Prostate gland (tissue), 2 donors: ENCODE measurements around the gene PTPRU.

ENCODE experiments used
- CTCF ChIP-seq, 4 experiments: fragments of 200-600 bp in 2 of 4; fragments of 450-650 bp in 2 of 4; sonication (generic) in 2 of 4; IDR thresholded peaks; 1 replicate in 3 of 4; 2 replicates in 1 of 4; pipeline ENCODE4 v1.5.1; 2016 to 2019; ENCODE audit warnings: antibody characterized with exemption in 4 of 4, mild to moderate bottlenecking in 2 of 4, moderate library complexity in 2 of 4
- POLR2A ChIP-seq: fragments of 450-650 bp; IDR thresholded peaks from one replicate; pipeline ENCODE4 v1.6.1; 2016; ENCODE audit warnings: antibody characterized with exemption, mild to moderate bottlenecking
- POLR2AphosphoS5 ChIP-seq: sonication (generic); formaldehyde crosslinking; IDR thresholded peaks from one replicate; pipeline ENCODE4 v1.6.1; 2017; ENCODE audit warnings: antibody characterized with exemption

GRCh38 chr1:29260531-29260930 is 24.2 kb downstream of the PTPRU start:
- TF ChIP-seq CTCF (IDR thresholded peaks at IDR 0.05) (no peak), POLR2A (no peak), POLR2AphosphoS5 (no peak)
